Endothelial cell of umbilical vein (primary cell): ENCODE measurements around the gene NTRK1. TPM values are rescaled to one million over a fixed set of nuclear protein-coding genes. Genes with fewer than 3 reads are reported as not detected.

Source experiments
- BruUV-seq: library from RNA; stranded (reverse); fragments of 400-500 nt; replicated peaks from 2 replicates; lab custom pipeline; 2021; lab: Mats Ljungman, UMichigan
- CTCF ChIA-PET: fragments of 300-600, 350-600 bp; sonication (Branson Sonifier 250); formaldehyde crosslinking; loops from one replicate; lab custom pipeline; 2021; ENCODE audit warnings: antibody characterized with exemption, inconsistent platforms; lab: Charles Lee
- POLR2A ChIA-PET: fragments of 300-600, 350-600 bp; sonication (Branson Sonifier 250); formaldehyde crosslinking; loops from one replicate; lab custom pipeline; 2021; ENCODE audit warnings: antibody characterized with exemption, inconsistent platforms; lab: Charles Lee
- DNase-seq: peaks from one replicate; pipeline ENCODE4 v3.0.0-alpha.2; 2011; ENCODE audit warnings: low read depth, low spot score
- FAIRE-seq: peaks from 2 replicates; lab custom pipeline; 2011; peaks lifted over from hg19 to GRCh38; lab: Jason Lieb, UNC
- H2AFZ ChIP-seq: 2 replicates; pipeline ENCODE4 v1.6.0; 2012; ENCODE audit warnings: low read depth, low read length, control low read depth, inconsistent platforms
- H3K27ac ChIP-seq: 2 replicates; pipeline ENCODE4 v1.5.1; 2011; ENCODE audit warnings: low read depth, mild to moderate bottlenecking, control low read depth, low read length, moderate library complexity; ENCODE audit not compliant: insufficient read depth
- H3K27me3 ChIP-seq, 2 experiments: 2 replicates each; pipeline versions ENCODE4 v1.6.0 to v1.6.1; 2011; ENCODE audit warnings: low read length in 2 of 2, mixed read lengths in 1 of 2; ENCODE audit not compliant: control insufficient read depth in 2 of 2, insufficient read depth in 2 of 2
- H3K36me3 ChIP-seq, 2 experiments: 2 replicates in 1 of 2; 3 replicates in 1 of 2; pipeline ENCODE4 v1.5.1; 2011; ENCODE audit warnings: low read length in 2 of 2, mild to moderate bottlenecking in 1 of 2, moderate library complexity in 1 of 2; ENCODE audit not compliant: control insufficient read depth in 2 of 2, insufficient read depth in 2 of 2; ENCODE audit errors: extremely low read depth in 1 of 2
- H3K4me1 ChIP-seq: 3 replicates; pipeline ENCODE4 v1.5.1; 2011; ENCODE audit warnings: mild to moderate bottlenecking, low read length; ENCODE audit not compliant: control insufficient read depth, insufficient read depth; ENCODE audit errors: extremely low read depth
- H3K4me2 ChIP-seq: 2 replicates; pipeline ENCODE4 v1.6.1; 2011; ENCODE audit warnings: low read length, control low read depth, mixed read lengths; ENCODE audit not compliant: insufficient read depth
- H3K4me3 ChIP-seq, 3 experiments: fragments of 200-600 bp in 1 of 3; sonication (generic), shearing (Covaris generic) in 1 of 3; replicated peaks in 1 of 3; 2 replicates each; pipeline ENCODE4 v1.5.1; 2011 to 2016; ENCODE audit warnings: control low read depth in 3 of 3, low read length in 3 of 3, mild to moderate bottlenecking in 2 of 3, inconsistent platforms in 1 of 3, low read depth in 1 of 3, moderate library complexity in 1 of 3; ENCODE audit not compliant: insufficient read depth in 1 of 3
- H3K79me2 ChIP-seq: 2 replicates; pipeline ENCODE4 v1.6.0; 2012; ENCODE audit warnings: low read length, inconsistent platforms; ENCODE audit not compliant: control insufficient read depth, insufficient read depth
- H3K9ac ChIP-seq: replicated peaks from 2 replicates; pipeline ENCODE3; 2011; ENCODE audit warnings: low read length, control low read depth; ENCODE audit not compliant: insufficient read depth; ENCODE audit errors: extremely low read depth
- H3K9me1 ChIP-seq: replicated peaks from 3 replicates; pipeline ENCODE4 v1.6.0; 2011; ENCODE audit warnings: mild to moderate bottlenecking, low read length; ENCODE audit not compliant: control insufficient read depth, insufficient read depth; ENCODE audit errors: extremely low read depth
- H3K9me3 ChIP-seq: replicated peaks from 2 replicates; pipeline ENCODE4 v1.5.1; 2012; ENCODE audit warnings: low read length, inconsistent platforms; ENCODE audit not compliant: control insufficient read depth, insufficient read depth
- H4K20me1 ChIP-seq: replicated peaks from 2 replicates; pipeline ENCODE3; 2011; ENCODE audit warnings: mild to moderate bottlenecking, low read length; ENCODE audit not compliant: control insufficient read depth, insufficient read depth; ENCODE audit errors: extremely low read depth
- EZH2 ChIP-seq: IDR thresholded peaks from 2 replicates; pipeline ENCODE4 v1.6.1; 2012; ENCODE audit warnings: borderline replicate concordance, low read depth, mild to moderate bottlenecking, moderate library complexity, low read length, inconsistent platforms; ENCODE audit not compliant: severe bottlenecking
- FOS ChIP-seq: IDR thresholded peaks from 2 replicates; pipeline ENCODE4 v1.6.1; 2011; ENCODE audit warnings: mild to moderate bottlenecking, low read length, moderate library complexity, borderline replicate concordance; ENCODE audit not compliant: insufficient read depth
- GATA2 ChIP-seq: IDR thresholded peaks from 2 replicates; pipeline ENCODE4 v1.7.0; 2011; ENCODE audit warnings: low read depth, mild to moderate bottlenecking, moderate library complexity, mixed read lengths, low read length; ENCODE audit not compliant: insufficient read length, insufficient read depth
- JUN ChIP-seq: IDR thresholded peaks from 2 replicates; pipeline ENCODE4 v1.6.1; 2011; ENCODE audit warnings: borderline replicate concordance, low read depth; ENCODE audit not compliant: insufficient read length, insufficient read depth
- MAX ChIP-seq: IDR thresholded peaks from 2 replicates; pipeline ENCODE4 v1.6.1; 2011; ENCODE audit not compliant: insufficient read depth, insufficient read length
- MYC ChIP-seq: IDR thresholded peaks from one replicate; pipeline ENCODE4 v1.6.1; 2011; ENCODE audit warnings: mild to moderate bottlenecking, low read depth, low read length
- POLR2A ChIP-seq: IDR thresholded peaks from 2 replicates; pipeline ENCODE4 v1.6.1; 2012; ENCODE audit warnings: low read depth, mild to moderate bottlenecking, control low read depth, low read length
- POLR2AphosphoS5 ChIP-seq: IDR thresholded peaks from 2 replicates; pipeline ENCODE4 v1.6.1; 2012; ENCODE audit warnings: low read depth, mild to moderate bottlenecking, control low read depth, low read length, moderate library complexity; ENCODE audit not compliant: insufficient read depth
- dilution Hi-C: fragments of 300-500 bp; cut with MboI; formaldehyde crosslinking; loops from one replicate; pipeline ENCODE4 v1.15.0; 2019; ENCODE audit warnings: low sequenced_read_pairs; ENCODE audit not compliant: extremely low pct_ligation_motif_present
- intact Hi-C: fragments of 100-400 bp; cut with micrococcal nuclease; formaldehyde crosslinking; loops from one replicate; pipeline ENCODE4 v1.10.0; 2022
- polyA plus RNA-seq, 4 experiments: library from polyadenylated mRNA; depleted of rRNA in 3 of 4; stranded (reverse) in 3 of 4; unstranded in 1 of 4; fragments of >200 nt; gene quantifications; 2 replicates each; pipeline versions ENCODE4 v1.2.1 to v1.2.3, GENCODE V29; 2011 to 2012; ENCODE audit warnings: missing spikeins in 1 of 4
- total RNA-seq: library from RNA; stranded (reverse); gene quantifications from 2 replicates; pipeline ENCODE4 v1.2.3, GENCODE V29; 2021

The NTRK1 gene
- total and polyA plus RNA-seq, 2 donors (not counting 3 experiments of a cell fraction or from before 2014, with no cell fraction given) = 0.07 TPM; not detected in 1

GRCh38 chr1:156874572-156875340, 14.1 kb downstream of the NTRK1 start:
- Histone ChIP-seq H3K36me3 (no peaks in the 10 kb centered on the region), H3K9me1 (no peaks in the 10 kb centered on the region), H3K9me3 (no peaks in the 10 kb centered on the region), H3K4me3 (no peak overlapping the region), H3K27me3 (peaks cover 4 to 12% of the 10 kb centered on the region in 2 experiments), H3K79me2 (no peaks in the 10 kb centered on the region), H3K4me1 (peaks cover 17% of the 10 kb centered on the region), H4K20me1 (no peaks in the 10 kb centered on the region), H3K4me2 (no peak overlapping the region), H3K27ac (no peak overlapping the region), H3K9ac (no peak overlapping the region), H2AFZ (no peak overlapping the region)
- dilution Hi-C loops = no loop called here
- intact Hi-C loops = no loop called here
- DNase-seq (no peak), FAIRE-seq (no peak)
- TF ChIP-seq GATA2 (no peak), POLR2AphosphoS5 (no peak), FOS (no peak), EZH2 (no peak), MYC (no peak), POLR2A (no peak), JUN (no peak), MAX (no peak)
- ChIA-PET POLR2A (no interaction called here), CTCF (interaction anchor here (1.0 to 2.2 kb wide), 4 partner anchors 15 to 149 kb away, joined by 4 to 9 read pairs (median 8); partner anchors contain the start of genes INSRR and NTRK1)
- BruUV-seq = no TSS peak
